Stimulated activated CD4-positive, alpha-beta T cell treated with anti-CD3 and anti-CD28 coated beads, Interleukin-2, amount 100 ng/mL, for 4 hours (primary cell): ENCODE data around the gene KRT84.
"Not testable (repeated sequence)": the region's sequence is repeated elsewhere in the genome, so short reads cannot be mapped to it uniquely, and the experiment has no call there.

Experiments used
- DNase-seq: peaks from one replicate; pipeline ENCODE4 v3.0.0-alpha.2; 2020; ENCODE audit warnings: low read depth

The KRT84 gene

DNA sequence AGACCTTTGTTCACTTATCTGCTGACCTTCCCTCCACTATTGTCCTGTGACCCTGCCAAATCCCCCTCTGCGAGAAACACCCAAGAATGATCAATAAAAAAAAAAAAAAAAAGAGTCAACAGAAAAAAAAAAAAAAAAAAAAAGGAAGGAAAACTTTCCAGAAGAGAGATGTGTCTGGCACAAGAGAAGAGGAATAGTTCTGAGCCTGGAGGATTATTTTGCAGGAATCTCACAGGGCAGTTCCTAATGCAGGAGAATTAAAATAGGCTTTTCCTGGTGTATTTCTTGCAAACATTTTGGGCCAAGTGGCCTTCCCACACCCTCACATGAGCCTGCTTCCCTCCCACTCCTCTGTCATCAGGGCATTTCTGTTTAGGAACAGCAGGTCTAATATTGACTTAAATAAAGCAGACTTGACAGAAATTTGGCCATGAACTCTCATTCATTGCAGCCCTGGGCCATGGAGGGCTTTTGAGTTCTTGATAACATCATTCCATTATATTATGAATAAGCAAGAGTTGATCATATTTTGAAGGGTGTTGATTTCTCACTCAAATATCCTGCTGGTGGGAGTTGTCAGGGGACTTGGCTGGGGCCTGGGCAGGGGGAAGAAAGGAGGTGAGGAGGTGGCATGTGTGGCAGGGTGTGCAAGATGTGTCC, 25.3 kb upstream of the KRT84 start:
- not testable (repeated sequence) for DNase-seq

DNA sequence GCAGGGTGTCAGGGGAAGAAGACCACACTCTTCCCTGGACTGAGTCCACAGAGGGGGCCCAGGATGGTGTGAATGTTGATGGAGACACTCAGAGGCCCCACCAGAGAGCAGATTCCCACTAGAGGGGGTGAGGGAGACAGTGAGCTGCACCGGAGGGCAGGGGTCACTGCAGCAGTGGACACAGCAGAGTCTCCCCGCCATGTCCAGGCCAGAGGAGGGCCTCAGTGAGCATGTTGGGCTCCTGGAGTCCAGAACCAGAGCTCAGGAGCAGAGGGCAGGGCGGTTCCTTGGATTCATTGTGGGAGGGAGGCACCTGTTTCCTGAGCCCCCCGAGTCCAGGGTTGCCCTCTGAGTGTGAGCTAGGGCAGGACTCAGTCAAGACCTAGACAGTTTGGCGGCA, 22.5 kb upstream of the KRT84 start:
- DNase-seq: no peak

DNA sequence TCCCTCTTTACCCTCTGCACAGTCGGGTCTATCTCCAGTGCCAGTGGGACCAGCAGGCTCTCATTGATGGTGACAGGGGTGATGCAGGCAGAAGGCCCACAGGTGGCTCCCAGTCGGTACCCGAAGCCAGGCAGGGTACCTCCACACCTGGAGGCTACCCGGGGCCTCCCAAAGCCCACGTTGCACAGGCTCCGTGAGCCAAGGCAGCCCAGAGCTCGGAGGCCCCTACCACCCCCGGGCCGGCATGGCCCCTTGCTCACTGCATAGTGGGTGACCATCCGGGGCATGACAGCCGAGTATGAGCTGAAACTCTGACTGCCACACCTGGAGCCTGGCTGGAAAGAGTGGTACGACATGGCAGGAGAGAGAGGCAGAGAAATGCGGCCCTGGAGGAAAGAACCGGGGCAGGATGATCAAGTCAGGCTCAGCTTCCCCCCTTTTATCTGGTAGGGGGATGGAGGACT, 20.5 kb upstream of the KRT84 start, which contains the start of gene KRT82:
Gene KRT82, minus strand, starts transcription at position 414 of the 464 bp plus-strand sequence. Its CDS starts 58 bp downstream, at position 356.
- DNase-seq: no peak

DNA sequence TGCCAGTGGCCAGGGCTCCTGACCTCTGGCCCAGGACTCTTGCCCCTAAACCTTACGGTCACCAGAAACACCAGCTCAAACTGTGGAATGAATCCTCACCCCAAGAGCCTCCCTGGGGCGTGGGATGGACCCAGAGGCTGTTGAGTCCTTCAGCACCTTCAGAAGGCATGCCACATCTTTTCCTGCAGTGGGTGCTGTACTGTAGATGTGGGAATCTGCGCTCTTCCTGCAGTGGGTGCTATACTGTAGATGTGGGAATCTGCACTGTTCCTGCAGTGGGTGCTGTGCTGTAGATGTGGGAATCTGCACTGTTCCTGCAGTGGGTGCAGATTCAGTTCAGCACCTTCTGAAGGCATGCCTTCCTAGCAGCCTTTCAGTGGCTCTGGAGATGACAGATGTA, 19.5 kb upstream of the KRT84 start:
- no peak for DNase-seq

DNA sequence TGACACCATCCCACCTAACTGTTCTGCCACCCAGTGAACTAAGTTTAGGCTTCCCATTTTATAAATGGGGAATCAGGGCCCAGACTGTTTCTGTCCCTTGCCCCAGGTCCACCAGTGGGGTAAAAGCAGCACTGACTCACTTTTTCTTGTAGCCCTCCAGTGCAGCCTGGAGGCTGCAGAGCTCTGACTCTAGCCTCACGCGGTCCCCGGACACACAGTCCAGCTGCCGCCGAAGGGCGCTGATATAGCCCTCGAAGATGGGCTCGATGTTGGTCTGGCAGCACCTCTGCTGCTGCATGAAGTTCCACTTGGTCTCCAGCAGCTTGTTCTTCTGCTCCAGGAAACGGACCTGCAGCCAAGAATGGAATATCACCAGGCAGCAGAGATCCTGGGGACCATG, 18.1 kb upstream of the KRT84 start:
- no peak for DNase-seq

DNA sequence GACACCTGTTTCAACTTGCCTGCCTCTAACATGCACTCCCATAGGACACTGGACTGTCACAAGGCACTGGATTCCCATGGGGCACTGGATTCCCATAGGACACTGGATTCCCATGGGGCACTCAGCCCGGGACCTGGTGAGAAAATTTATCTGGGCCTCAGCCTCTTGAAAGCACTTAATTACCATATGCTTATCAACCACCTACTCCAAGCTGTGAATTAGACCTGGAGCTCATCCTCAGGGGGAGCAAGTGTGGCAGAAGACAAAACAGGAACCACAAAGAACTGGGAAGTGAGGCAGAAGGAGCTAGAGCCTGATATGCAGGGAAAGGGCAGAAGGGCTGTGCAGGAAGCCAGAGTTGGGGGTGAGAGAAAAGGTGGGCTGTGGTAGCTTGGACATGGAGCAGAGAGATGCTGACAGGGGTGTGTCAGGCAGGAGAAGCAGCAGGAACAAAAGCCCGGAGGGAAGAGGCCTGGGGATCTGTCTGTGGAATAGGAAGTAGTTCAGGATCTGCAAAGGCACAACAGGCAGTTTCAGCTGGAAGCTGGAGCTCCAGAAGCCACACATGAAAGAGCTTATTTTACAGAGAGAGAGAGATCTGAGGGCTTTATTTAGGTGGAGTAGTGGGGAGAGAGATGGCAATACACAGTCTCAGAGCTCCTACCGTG, 17.6 kb upstream of the KRT84 start:
- no peak for DNase-seq

DNA sequence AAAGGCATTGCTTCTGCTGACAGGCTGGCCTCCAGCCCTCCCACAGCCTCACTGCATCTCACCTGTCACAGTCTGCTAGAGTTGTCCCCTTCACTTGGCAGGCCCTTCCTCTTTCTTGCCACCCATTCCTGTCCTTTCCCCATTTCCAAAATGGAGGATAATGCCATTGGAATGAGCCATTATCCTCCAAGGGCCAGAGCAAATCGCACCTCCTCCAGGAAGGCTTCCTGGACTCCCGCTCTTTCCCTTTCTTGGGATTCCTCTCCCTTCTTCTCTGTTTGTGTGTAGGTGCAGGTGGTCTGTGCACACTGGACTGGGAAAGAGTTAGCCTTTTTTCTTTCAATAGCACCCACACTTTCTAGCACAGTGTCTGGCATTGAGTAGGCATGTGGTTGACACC, 16.9 kb upstream of the KRT84 start:
- DNase-seq: no peak

DNA sequence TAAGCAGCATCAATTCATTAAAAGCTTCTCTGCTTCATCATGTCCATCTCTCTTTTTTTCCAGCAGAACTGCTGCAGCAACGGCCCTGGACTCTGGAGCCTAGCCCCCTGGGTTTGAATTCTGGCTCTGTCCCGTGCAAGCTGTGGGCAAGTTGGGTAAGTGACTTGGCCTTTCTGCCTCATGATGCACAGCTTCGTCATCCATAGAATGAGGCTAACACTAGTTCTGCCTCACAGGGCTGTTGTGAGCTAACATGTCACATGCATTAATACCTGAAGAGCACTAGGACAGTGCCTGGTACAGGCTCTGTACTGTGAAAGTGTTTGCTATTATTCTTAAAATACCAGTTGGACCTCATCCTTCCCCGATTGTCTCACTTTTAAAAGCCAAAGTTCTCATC, 16.5 kb upstream of the KRT84 start:
- no peak for DNase-seq

DNA sequence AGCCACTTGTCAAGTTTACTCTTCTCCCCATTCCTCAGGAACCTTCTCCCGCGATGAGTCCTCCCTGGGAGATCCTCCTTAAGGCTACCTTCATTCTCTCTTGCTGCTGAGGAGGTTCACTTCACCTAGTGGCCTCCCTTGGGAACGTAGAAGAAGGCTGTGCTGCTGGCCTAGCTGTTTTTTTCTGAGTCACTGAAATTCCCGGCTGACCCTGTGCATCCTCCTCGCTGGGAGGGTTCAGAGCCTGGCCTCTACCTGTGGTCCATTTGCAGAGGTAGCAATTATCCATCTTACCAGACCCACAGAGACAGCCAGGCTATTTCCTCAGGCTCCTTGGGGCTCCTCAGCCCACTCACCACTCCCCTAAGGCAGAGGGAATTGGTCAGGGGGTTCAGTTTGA, 16.1 kb upstream of the KRT84 start:
- no peak for DNase-seq

DNA sequence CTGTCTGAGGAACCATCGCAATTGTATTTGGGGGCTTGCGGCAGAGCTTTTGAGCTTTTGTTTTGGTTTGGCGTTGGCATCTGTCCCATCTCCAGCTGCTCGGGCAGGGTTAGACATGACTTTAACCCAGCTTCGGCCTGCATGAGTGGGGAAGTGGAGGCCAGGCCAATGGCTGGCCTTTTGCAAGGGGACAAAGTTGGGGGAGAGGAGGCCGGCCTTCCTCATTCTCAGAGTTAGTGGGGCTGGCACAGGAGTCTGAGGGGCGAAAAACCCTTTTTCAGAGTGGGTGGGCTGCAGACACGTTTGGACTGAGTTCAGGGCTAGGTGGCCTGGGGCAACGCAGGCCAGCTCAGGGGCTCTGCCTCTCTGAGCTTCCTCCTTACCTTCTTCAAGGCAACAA, 15.5 kb upstream of the KRT84 start:
- DNase-seq: no peak

DNA sequence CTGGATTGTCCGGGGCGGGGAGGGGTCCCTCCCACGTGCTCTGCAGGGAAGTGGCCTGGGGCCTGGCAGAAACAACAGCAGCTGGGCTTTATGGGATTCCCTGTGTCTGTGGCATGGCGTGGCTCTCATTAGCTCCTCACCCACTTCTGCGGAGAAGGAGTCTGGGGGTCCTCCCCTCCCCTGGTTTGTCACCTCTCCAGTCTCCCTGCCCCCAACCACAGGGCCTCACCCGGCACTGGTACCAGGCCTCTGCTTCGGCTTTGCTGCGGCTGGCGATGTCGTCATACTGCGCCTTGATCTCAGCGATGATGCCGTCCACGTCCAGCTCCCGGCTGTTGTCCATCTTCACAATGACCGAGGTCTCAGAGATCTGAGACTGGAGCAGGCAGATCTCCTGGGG, 14.3 kb upstream of the KRT84 start:
- no peak for DNase-seq

DNA sequence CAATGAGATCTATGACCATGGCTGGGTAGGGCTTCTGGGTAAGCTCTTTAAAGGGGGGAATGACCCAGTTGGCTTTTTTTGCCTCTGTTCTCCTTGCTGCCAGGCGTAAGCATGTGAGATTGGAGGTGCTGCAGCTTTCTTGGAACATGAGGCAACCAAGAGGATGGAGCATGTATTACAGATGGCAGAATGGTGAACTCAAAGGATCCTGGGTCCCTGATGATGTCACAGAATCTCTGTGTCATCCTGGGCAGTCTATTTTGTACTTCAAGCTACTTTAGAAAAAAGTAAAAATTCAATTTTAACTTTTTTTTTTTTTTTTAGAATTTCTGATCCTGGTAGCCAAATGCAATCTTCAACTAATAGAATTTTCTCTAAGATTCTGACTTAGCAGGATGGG, 12.7 kb upstream of the KRT84 start:
- no peak for DNase-seq

DNA sequence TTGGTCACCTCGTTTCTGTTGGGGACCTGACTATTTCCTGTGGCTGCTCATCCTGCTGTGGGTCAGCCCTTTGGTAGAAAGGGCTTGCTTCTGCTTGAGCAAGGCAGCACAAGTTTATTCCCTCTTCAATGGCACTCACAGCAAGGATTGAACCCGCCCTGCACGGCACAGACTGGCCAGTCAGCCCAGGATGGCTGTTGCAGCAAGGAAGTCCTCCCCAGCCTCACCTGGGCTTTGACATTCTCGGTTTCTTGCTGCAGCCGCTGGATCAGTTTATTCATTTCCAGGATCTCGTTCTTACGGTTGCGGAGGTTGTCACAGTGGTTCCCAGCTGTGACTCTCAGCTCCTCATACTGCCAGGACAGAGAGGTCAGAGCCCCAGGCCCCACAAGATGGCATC, 11.2 kb upstream of the KRT84 start:
- no peak for DNase-seq

DNA sequence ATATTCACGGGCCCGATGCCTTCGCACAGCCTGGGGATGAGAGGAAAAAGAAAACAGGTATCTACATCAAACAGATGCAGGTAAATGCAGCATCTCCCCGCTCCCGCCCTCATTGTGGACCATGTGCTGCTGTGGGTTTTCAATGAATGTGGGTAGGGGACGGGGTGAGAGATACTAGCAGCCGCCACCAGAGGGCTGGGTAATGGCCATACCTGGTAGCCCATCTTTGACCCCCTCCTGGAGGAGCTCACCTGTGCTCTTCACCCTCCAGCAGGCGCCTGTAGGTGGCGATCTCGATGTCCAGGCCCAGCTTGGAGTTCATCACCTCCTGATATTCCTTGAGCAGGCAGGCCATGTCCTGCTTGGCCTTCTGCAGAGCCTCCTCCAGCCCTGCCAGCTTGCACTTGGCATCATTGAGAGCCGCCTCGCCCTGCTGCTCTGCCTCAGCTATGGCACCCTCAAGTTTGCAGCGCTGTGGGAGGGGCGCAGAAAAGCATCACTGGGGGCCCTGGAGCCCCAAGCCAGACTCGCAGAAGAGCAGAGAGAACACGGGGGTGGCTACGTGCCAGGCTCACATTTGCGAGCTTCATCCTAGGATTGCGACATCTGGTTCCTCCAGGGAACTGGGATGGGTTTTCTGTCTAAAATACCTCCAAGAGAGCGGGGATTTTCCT, 10.4 kb upstream of the KRT84 start:
- no peak for DNase-seq

DNA sequence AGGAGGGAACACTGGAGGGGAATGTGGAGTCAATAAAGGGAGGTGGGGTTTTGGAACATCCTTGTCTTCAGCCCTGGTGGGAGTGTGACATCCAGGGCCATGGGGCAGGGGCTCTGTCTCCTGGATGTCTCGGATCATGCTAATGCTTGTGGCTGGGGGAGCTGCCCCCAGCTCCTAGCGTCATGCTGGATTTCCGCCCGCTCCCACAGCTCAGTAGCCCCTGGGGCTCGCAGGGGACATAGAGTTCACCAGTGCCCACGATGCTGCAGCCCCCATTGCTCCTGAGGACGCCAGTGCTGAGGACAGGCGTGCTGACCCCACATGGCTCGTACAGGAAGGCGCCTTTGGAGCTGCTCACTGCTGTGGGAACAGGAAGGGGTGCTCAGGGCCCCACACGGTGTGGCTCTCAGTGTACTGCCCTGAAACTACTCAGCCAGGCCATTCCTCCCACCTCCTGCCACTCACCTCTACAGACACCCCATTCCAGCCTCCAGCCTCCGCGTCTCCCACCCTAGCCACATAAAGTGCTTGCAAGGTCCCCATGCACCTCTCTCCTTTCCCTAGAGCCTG, 9.5 kb upstream of the KRT84 start:
- no peak for DNase-seq

DNA sequence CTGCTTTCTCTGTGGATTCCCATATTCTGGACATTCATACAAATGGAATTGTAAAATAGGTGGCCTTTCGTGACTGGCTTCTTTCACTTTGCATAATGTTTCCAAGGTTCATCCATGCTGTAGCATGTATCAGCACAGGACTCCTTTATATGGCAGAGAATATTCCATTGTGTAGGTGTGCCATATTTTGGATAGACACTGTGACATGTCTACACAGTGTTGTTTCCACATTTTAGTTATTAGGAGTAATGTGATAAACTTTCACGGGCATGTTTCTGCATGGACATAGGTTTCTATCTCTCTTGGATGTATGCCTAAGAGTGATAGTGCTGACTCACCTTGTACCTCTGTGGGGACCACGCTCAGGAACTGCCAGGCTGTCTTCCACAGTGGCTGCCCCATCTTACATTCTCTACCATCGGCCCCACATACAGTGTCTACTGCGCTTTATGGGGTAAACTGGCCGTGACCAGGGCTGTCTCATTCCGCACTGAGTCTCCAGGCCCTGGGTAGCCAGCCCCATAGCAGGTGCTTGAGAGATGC, 7.1 kb upstream of the KRT84 start:
- DNase-seq: no peak

DNA sequence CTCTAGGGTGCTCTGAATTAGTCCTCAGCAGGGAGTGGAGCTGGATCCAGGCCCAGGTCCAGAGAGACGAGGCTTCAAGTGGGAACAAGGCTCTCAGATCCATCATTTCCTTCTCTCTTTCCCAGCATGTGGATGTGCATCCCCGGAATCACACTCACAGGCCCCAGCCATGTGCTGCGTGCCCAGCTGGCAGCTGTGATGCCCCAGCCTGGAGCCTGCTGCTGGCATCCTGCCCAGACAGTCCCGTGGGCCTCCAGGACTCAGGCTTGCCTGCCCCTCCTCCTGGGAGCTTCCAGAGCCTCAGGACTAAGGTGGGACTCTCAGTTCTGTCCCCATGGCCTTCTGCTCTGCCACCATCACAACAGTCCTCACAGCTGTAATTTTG, 6.2 kb upstream of the KRT84 start:
- no peak for DNase-seq

DNA sequence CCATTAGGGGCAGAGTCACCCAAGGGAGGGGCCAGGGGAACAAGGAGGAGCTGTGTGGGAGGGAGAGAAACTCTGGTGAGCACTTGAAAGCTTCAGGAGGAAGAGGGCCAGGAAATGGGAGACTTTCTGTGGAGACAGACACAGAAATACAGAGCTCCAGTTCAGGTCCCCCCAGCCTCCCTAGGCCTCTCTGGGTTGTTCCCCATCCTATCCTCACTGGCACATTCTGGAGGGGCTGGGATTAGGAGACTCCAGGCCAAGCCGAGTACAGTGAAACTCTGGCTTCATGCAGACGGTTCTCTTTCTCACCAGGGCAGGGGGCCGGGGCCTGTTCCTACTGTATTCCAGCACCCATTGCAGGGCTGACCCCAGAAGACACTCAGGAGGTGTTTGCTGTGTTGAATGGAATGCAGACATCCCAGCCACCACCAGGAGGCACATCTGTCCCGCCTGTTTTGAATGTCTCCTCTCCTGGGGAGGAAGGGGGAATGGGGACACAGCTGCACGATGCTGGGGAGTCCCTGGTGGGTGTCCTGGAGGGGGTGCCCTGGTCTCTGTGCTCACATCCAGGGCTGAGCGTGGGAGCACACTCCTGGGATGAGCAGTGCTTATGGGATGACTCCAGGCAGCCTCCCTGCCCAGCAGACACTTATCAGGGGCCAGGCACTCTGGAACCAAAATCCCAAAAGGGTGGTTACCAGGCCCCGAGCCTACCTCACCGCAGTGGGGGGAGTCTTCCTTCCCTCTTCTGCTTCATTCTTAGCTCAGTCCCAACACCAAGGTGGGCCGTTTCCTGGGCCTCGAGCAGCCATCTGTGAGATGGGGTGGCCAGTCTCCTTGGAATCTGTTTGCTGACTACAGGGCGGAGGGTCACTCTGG, 5.5 kb upstream of the KRT84 start:
- no peak for DNase-seq

DNA sequence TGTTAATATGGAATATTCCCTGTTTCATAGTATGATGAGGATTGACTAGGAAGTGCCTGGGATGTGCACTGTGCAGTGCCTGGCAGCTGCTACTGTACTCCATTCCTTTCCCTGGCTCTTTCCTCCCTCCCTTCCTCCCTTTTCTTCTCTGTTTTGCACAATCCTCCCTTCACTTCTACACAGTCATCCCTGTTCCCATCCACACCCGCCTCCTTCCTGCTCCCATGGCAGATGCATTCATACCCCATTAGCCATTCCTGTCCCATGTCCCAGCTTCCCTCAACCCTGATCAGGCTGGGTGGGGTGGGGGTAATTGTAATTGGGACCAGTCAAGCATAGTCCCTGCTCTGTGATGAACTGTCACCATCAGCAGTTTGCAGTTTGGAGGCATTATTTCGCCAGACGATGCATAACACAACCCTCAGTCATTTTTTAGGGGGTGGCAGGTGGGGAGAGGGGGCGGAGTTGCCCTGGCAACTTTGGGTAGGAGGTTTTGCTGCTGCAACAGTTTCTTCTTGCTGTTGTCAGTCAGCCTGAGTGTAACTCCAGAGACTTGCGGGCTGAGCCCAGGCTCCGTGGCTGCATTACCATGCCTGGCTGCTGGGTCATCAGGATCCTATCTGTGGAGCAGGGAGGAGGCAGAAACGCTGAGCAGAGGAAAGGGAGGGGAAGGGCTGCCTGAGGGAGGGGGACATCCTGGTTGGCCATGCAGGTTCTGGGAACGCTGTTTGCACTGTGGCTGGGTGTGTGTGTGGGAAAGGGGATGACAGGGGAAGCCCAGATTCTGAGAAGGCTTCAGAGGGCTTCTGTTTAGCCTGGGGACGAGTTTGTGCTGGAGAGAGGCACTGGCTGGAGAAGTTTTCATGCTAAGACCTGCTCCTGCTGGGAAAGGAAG, 4.1 kb upstream of the KRT84 start:
- DNase-seq: no peak

DNA sequence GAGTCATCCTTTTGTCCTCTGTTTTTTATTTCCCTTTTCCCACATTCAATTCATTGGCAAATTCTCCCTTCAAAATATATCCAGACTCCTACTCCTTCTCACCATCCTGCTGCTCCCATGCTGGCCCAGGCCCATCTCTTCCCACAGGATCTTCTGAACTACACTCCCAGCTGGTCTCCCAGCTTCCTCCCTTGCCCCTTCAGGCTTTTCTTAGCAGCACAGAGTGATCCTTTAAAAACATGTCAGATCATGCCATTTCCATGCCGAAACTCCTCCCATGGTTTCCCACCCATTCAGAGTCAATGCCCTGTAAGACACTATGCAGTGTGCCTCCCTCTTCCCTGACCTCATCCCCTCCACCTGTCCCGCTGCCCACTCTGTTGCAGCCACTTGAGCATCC, 2.4 kb upstream of the KRT84 start:
- DNase-seq: no peak

DNA sequence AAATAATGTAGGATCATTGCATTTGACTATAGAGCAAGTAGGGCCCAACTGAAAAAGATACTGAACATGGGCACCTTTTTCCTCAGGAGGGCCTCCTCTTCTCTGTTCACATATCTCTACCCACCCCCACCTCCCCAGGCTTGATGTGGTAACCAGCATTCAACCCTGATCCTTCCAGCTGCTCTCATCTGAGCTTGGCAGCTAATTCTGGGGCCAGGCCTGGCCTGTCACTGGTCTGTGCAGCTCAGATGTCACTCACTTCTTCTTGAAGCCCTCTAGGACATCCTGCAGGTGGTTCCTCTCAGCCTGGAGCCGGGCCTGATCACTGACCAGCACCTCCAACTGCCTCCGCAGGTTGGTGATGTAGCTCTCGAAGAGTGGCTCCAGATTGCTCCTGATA, 2.1 kb downstream of the KRT84 start:
- no peak for DNase-seq
